OCI-LY7 (cell line): ENCODE data around the gene GTF2F1.

Source experiments
- EZH2phosphoT487 ChIP-seq: fragments of 200-600 bp; sonication (generic); IDR thresholded peaks from 2 replicates; pipeline ENCODE4 v1.6.1; 2018; ENCODE audit warnings: low read depth, borderline replicate concordance, mild to moderate bottlenecking, mixed run types, antibody characterized with exemption, low read length, moderate library complexity, mixed read lengths
- TF ChIP-seq, protein P1 (sequence below): fragments of 200-600 bp; sonication (generic); conservative IDR thresholded peaks from 2 replicates; pipeline ENCODE4 v1.5.1; 2014; ENCODE audit warnings: mild to moderate bottlenecking, antibody characterized with exemption, low read length, moderate library complexity, mixed read lengths

DNA sequence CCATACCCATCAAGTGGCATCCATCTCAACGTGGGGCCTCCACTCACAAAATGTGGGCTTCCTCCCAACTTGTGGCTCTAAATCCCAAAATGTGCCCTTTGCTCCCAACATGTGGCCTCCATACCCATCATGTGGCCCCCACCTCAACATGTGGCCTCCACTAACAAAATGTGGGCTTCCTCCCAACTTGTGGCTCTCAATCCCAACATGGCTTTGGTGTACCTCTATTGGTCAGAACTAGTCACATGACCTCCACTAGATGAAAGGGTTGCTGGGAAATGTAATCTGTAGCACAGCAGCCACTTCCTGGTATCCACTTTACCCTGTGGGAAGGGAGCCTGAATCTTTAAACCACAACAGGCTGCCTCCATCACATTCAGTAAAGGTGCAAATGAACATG lies 49.5 kb downstream of the GTF2F1 start:
- TF ChIP-seq, protein P1, sequence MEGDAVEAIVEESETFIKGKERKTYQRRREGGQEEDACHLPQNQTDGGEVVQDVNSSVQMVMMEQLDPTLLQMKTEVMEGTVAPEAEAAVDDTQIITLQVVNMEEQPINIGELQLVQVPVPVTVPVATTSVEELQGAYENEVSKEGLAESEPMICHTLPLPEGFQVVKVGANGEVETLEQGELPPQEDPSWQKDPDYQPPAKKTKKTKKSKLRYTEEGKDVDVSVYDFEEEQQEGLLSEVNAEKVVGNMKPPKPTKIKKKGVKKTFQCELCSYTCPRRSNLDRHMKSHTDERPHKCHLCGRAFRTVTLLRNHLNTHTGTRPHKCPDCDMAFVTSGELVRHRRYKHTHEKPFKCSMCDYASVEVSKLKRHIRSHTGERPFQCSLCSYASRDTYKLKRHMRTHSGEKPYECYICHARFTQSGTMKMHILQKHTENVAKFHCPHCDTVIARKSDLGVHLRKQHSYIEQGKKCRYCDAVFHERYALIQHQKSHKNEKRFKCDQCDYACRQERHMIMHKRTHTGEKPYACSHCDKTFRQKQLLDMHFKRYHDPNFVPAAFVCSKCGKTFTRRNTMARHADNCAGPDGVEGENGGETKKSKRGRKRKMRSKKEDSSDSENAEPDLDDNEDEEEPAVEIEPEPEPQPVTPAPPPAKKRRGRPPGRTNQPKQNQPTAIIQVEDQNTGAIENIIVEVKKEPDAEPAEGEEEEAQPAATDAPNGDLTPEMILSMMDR, result no peak
- no peak for TF ChIP-seq EZH2phosphoT487
